Mucosa of stomach (tissue), 1 donor: Measurements from ENCODE around the gene LY9.

ENCODE experiments used
- H3K27me3 ChIP-seq: one replicate; pipeline ENCODE4 v1.7.0; 2013; ENCODE audit warnings: mild to moderate bottlenecking, low read length; ENCODE audit not compliant: control insufficient read depth, insufficient read depth
- H3K36me3 ChIP-seq: one replicate; pipeline ENCODE4 v1.7.0; 2013; ENCODE audit warnings: low read length; ENCODE audit not compliant: control insufficient read depth, insufficient read depth
- H3K4me1 ChIP-seq: one replicate; pipeline ENCODE4 v1.7.0; 2013; ENCODE audit warnings: mild to moderate bottlenecking, low read length; ENCODE audit not compliant: control insufficient read depth, insufficient read depth
- H3K4me3 ChIP-seq: one replicate; pipeline ENCODE4 v1.7.0; 2013; ENCODE audit warnings: low read length
- H3K9ac ChIP-seq: one replicate; pipeline ENCODE4 v1.7.0; 2013; ENCODE audit warnings: mild to moderate bottlenecking, low read length, moderate library complexity
- H3K9me3 ChIP-seq: one replicate; pipeline ENCODE4 v1.7.0; 2013; ENCODE audit warnings: mild to moderate bottlenecking, low read length, moderate library complexity; ENCODE audit not compliant: control insufficient read depth
- donor health status: Pancreatic carcinoma.

LY9 gene

GRCh38 chr1:160853754-160854153 lies 57.8 kb downstream of the LY9 start:
- H3K36me3 ChIP-seq, result no peaks in the 10 kb centered on the region
- H3K9ac ChIP-seq, result no peak overlapping the region
- no peak overlapping the region for H3K4me3 ChIP-seq
- peaks cover 6% of the 10 kb centered on the region for H3K4me1 ChIP-seq
- no peaks in the 10 kb centered on the region for H3K27me3 ChIP-seq
- H3K9me3 ChIP-seq, result no peaks in the 10 kb centered on the region

- Histone ChIP-seq H3K36me3 (no peaks in the 10 kb centered on the region), H3K4me3 (no peak overlapping the region), H3K4me1 (peaks cover 6% of the 10 kb centered on the region), H3K9me3 (no peaks in the 10 kb centered on the region), H3K27me3 (no peaks in the 10 kb centered on the region), H3K9ac (no peak overlapping the region)
These were observed 59.4 kb downstream of the LY9 start for GRCh38 chr1:160855181-160855981.

DNA sequence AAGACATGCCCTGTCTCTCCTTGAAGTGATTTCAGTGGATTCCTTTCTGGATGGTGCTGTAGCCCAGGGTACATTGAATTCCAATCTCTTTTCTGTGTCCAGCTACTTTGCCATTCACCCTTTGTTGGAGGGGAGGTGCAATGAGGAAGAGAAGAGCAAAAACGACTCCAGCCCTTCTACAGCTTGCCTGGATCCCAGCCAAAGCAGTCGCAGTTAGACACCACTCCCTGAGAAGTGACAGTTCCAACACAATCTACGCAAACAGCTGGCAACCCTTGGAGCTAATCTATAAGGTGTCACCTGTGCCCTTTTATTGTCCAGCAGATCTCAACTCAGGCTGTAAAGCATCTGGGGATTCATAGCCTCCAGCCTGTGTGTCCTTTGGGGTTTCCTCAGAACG lies 62.1 kb downstream of the LY9 start:
- Histone ChIP-seq H3K9ac (no peak overlapping the region), H3K4me1 (peaks cover 6% of the 10 kb centered on the region), H3K27me3 (no peaks in the 10 kb centered on the region), H3K4me3 (no peak overlapping the region), H3K36me3 (no peaks in the 10 kb centered on the region), H3K9me3 (no peaks in the 10 kb centered on the region)

DNA sequence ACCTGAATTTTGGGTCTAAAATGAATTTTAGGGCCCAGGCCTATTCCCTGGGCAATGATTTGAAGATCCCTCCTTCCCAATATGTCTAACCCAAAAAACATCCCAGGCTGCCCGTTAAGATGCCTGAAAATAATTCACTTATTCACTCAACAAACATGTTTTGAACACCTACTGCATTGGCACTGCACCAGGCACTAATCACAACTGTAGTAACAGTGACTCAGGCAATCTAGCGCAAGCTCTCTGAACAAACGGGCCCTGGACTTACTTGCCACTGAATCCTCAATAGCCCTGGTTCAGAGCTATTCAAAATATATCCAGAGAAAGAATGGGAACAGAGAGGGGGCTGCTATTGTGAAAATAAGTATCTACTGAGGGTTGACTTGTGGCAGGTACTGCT lies 62.5 kb downstream of the LY9 start:
- Histone ChIP-seq H3K27me3 (no peaks in the 10 kb centered on the region), H3K4me3 (no peak overlapping the region), H3K9ac (no peak overlapping the region), H3K4me1 (peaks cover 6% of the 10 kb centered on the region), H3K36me3 (no peaks in the 10 kb centered on the region), H3K9me3 (no peaks in the 10 kb centered on the region)

GRCh38 chr1:160859166-160859565 lies 63.2 kb downstream of the LY9 start:
- H3K36me3 ChIP-seq, result no peaks in the 10 kb centered on the region
- peaks cover 6% of the 10 kb centered on the region for H3K4me1 ChIP-seq
- H3K9ac ChIP-seq, result no peak overlapping the region
- no peaks in the 10 kb centered on the region for H3K27me3 ChIP-seq
- H3K4me3 ChIP-seq, result no peak overlapping the region
- H3K9me3 ChIP-seq, result no peaks in the 10 kb centered on the region

- H3K4me1 ChIP-seq, result peaks cover 8% of the 10 kb centered on the region
- H3K9me3 ChIP-seq, result no peaks in the 10 kb centered on the region
- H3K4me3 ChIP-seq, result no peak overlapping the region
- H3K9ac ChIP-seq, result no peak overlapping the region
- H3K36me3 ChIP-seq, result no peaks in the 10 kb centered on the region
- no peaks in the 10 kb centered on the region for H3K27me3 ChIP-seq
These were observed 65.0 kb downstream of the LY9 start for GRCh38 chr1:160860840-160861505.

- Histone ChIP-seq H3K9ac (peak within 1 kb of the TSS; percentile 7), H3K9me3 (no peaks in the 10 kb centered on the region), H3K27me3 (no peaks in the 10 kb centered on the region), H3K4me3 (no peak within 1 kb of the TSS), H3K4me1 (peaks cover 14% of the 10 kb centered on the region), H3K36me3 (no peaks in the 10 kb centered on the region)
These were observed 66.5 kb downstream of the LY9 start, which contains the start of gene CD244 for GRCh38 chr1:160862203-160863060. Gene CD244, minus strand, starts transcription at chr1:160862887. Its CDS starts 210 bp downstream, at chr1:160862677.

DNA sequence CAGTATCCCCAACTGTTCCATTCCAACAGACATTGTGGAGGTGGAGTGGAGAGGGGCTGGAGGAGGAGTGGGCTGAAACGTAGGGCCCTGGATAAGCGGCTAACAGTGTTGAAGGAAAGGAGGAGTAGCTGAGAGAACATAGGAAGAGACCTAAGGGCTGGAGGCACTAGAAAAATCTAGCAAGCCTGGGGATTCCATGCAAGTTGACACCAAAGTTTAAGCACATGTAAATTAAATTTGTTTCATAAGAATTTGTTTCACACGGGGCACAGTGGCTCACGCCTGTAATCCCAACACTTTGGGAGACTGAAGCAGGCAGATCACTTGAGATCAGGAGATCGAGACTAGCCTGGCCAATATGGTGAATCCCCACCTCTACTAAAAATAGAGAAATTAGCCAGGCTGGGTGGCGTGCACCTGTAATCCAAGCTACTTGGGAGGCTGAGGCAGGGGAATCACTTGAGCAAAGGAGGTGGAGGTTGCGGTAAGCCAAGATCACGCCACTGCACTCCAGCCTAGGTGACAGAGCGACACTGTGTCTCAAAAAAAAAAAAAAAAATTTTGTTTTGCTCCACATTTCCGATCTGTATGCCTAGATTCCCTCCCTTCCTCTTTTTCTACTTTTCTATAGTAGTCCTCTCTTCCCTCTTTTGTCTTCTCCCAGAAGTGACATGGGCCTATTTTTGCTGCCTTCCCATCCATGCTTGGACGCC lies 67.2 kb downstream of the LY9 start:
- Histone ChIP-seq H3K4me3 (no peak overlapping the region), H3K27me3 (no peaks in the 10 kb centered on the region), H3K4me1 (peaks cover 12% of the 10 kb centered on the region), H3K9me3 (no peaks in the 10 kb centered on the region), H3K36me3 (no peaks in the 10 kb centered on the region), H3K9ac (no peak overlapping the region)

DNA sequence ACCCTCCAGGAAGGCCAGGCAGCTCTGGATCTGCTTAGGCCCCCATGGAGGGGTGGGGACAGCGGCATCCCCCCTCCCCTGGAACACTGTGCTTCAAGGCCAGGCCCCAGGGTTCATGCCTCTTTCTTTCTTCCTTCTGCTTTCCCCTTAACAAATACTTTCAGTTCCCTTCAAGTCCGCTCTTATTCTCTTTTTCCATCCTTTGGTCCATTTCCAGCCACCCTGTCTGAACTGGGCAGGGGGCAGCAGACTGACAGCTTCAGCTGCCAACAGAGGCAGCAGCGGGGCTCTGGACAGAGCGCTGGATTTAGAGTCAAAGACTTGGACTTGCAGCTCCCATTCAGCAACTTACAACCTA lies 67.8 kb downstream of the LY9 start:
- Histone ChIP-seq H3K9me3 (no peaks in the 10 kb centered on the region), H3K4me3 (no peak overlapping the region), H3K4me1 (peaks cover 7% of the 10 kb centered on the region), H3K9ac (no peak overlapping the region), H3K36me3 (no peaks in the 10 kb centered on the region), H3K27me3 (no peaks in the 10 kb centered on the region)

DNA sequence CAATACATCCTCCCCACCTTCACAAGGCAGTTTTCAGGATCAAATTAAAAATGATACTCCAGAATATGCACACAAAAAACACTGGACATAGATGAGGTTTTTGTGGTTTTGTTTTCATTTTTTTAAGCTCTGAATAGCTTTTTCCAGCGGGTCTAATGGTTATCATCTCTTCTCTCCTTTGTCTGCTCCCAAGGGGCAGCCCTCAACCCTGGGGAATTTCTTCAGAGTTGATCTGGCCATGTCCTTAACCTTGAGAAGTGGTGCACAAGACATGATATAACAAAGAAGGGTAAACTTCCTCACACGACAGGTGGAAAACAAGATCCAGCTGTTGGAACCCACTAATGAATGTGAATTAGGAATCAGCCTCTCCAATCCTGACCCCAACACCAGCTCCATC lies 68.2 kb downstream of the LY9 start:
- H3K4me3 ChIP-seq, result no peak overlapping the region
- no peak overlapping the region for H3K9ac ChIP-seq
- H3K4me1 ChIP-seq, result peaks cover 7% of the 10 kb centered on the region
- H3K36me3 ChIP-seq, result no peaks in the 10 kb centered on the region
- H3K9me3 ChIP-seq, result no peaks in the 10 kb centered on the region
- H3K27me3 ChIP-seq, result no peaks in the 10 kb centered on the region

GRCh38 chr1:160865337-160865736 lies 69.4 kb downstream of the LY9 start:
- Histone ChIP-seq H3K9ac (no peak overlapping the region), H3K4me3 (no peak overlapping the region), H3K27me3 (no peaks in the 10 kb centered on the region)

More at GRCh38 chr1:160865337-160865736, 69.4 kb downstream of the LY9 start:
- Histone ChIP-seq H3K9me3 (no peaks in the 10 kb centered on the region), H3K4me1 (peaks cover 7% of the 10 kb centered on the region), H3K36me3 (no peaks in the 10 kb centered on the region)
